Subcutaneous abdominal adipose tissue (tissue), 5 donors: Measurements from ENCODE around the gene DNPEP.
A peak's percentile ranks its signal among the peaks of the same experiment; 100 is the strongest.

Experiments
- H3K27ac ChIP-seq: one replicate; pipeline ENCODE4 v1.7.0; 2013; ENCODE audit warnings: low read depth, mild to moderate bottlenecking, inconsistent platforms, low read length, moderate library complexity
- H3K27me3 ChIP-seq, 5 donors: one replicate each; pipeline ENCODE4 v1.7.0; 2013; ENCODE audit warnings: low read length in 5 of 5, inconsistent platforms in 1 of 5; ENCODE audit not compliant: control insufficient read depth in 5 of 5, insufficient read depth in 4 of 5
- H3K36me3 ChIP-seq, 5 donors: one replicate each; pipeline ENCODE4 v1.7.0; 2013; ENCODE audit warnings: low read length in 5 of 5; ENCODE audit not compliant: control insufficient read depth in 5 of 5, insufficient read depth in 5 of 5
- H3K4me1 ChIP-seq, 5 donors: one replicate each; pipeline ENCODE4 v1.7.0; 2013; ENCODE audit warnings: low read length in 5 of 5, mild to moderate bottlenecking in 3 of 5, moderate library complexity in 1 of 5; ENCODE audit not compliant: control insufficient read depth in 5 of 5, insufficient read depth in 5 of 5
- H3K4me3 ChIP-seq, 5 donors: one replicate each; pipeline ENCODE4 v1.7.0; 2013; ENCODE audit warnings: low read length in 5 of 5, low read depth in 1 of 5
- H3K9ac ChIP-seq, 5 donors: one replicate each; pipeline ENCODE4 v1.7.0; 2013; ENCODE audit warnings: low read length in 5 of 5, mild to moderate bottlenecking in 4 of 5, moderate library complexity in 3 of 5
- H3K9me3 ChIP-seq, 5 donors: one replicate each; pipeline ENCODE4 v1.7.0; 2013; ENCODE audit warnings: low read length in 5 of 5; ENCODE audit not compliant: control insufficient read depth in 5 of 5
- donor health status: healthy.
- donor health status: healthy.
- donor health status: healthy.
- donor health status: healthy.
- donor health status: healthy.

DNPEP gene

DNA sequence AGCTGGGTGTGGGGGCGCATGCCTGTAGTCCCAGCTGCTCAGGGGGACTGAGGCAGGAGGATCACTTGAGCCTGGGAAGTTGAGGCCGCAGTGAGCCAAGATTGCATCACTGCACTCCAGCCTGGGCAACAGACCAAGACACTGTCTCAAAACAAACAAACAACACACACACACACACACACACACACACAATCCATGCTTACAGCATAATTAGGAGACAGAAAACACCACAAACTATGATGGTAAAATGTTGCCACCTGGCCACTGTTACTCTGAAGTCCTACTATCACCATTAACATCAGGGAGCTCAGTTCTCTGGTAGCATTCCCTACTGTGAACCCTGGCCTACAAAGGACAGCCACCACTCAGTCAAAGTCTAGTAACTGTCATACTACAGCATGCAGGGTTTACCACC lies 18.3 kb downstream of the DNPEP start:
- Histone ChIP-seq H3K27me3 (no peaks in the 10 kb centered on the region), H3K4me1 (peaks cover 2 to 14% (median 13%) of the 10 kb centered on the region in 5 donors), H3K4me3 (no peak overlapping the region), H3K9me3 (no peaks in the 10 kb centered on the region), H3K9ac (no peak overlapping the region), H3K27ac (no peak overlapping the region), H3K36me3 (peaks cover 0 to 17% (median 11%) of the 10 kb centered on the region in 5 donors)

DNA sequence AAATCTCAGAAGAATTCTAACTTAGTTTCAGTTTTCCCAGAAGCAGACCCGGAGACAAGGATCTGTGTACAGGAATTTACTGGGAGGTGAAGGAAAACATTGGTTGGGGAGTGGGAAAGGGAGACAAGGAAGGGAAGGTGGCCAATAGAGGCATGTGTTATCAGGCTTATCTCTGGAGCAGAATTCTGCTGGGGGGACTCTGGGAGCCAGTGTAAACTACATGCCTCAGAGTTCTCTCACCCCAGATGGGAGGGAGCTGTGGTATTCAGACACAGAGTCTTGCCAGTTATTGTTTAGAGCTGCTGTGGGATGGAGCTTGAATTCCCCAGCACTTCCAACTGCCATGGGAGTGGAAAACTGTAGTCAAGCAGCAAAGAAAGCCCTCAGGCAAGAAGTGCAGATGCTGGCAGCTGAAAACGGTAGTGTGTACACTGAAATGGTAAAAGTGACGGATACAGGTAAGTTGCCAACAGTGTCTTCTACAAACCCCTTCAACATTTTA lies 19.0 kb downstream of the DNPEP start:
- Histone ChIP-seq H3K4me1 (peaks cover 2 to 14% (median 13%) of the 10 kb centered on the region in 5 donors), H3K36me3 (peaks cover 0 to 9% (median 5%) of the 10 kb centered on the region in 5 donors), H3K27ac (no peak overlapping the region), H3K4me3 (peak overlapping the region in 2 of 5 donors; percentile 17 to 51), H3K9ac (peak overlapping the region in 1 of 5 donors; percentile 56), H3K9me3 (no peaks in the 10 kb centered on the region), H3K27me3 (no peaks in the 10 kb centered on the region)

DNA sequence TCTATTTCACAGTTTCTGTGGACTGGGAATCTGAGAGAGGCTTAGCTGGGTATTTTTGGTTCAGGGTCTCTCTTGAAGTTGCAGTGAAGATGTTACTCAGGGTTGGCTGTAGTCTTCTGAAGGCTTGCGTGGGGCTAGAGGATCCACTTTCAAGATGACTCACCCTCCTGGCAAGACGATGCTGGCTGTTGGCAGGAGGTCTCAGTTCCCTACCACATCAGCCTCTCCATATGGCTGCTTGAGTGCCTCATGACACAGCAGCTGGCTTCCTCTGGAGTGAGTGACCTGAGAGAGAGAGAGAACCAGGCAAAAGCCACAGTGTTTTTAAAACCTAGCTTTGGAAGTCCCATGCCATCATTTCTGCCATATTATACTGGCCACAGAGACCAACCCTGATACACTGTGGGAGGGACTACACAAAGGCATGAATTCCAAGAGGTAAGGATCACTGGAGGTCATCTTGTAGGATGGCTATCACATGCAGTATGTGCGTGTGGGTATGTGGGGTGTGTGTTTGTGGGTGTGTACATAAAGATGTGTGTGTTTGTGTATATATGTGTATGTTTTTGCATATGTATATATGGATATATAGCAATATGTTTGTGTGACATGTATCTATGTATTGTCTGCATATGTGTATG lies 25.1 kb downstream of the DNPEP start:
- no peaks in the 10 kb centered on the region for H3K9me3 ChIP-seq
- no peak overlapping the region for H3K4me3 ChIP-seq
- H3K4me1 ChIP-seq, result peaks cover 0 to 22% (median 14%) of the 10 kb centered on the region in 5 donors
- H3K36me3 ChIP-seq, result peaks cover 0 to 16% (median 3%) of the 10 kb centered on the region in 5 donors
- peaks cover 0 to 19% (median 15%) of the 10 kb centered on the region in 5 donors for H3K27me3 ChIP-seq
- H3K27ac ChIP-seq, result no peak overlapping the region
- no peak overlapping the region for H3K9ac ChIP-seq

DNA sequence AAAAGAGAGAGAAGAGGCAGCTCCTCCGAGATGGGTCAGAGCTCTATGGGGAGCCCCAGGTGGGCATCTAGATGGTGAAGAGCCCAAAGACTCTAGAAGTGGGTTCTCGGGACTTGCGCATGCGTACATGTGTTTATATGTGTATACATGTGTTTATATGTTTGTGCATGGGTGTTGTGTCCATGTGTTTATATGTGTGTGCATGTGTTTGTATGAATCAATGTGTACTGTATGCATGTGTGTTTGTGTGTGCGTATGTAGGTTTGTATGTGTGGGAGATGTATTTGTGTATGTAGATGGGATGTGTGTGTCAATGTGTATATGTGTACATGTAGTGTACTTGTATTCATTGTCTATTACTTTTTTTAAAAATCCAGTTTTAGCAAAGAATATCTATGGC lies 25.6 kb downstream of the DNPEP start:
- Histone ChIP-seq H3K27ac (no peak overlapping the region), H3K27me3 (peaks cover 0 to 19% (median 15%) of the 10 kb centered on the region in 5 donors), H3K4me3 (no peak overlapping the region), H3K9ac (no peak overlapping the region), H3K36me3 (peaks cover 0 to 16% (median 3%) of the 10 kb centered on the region in 5 donors), H3K4me1 (peaks cover 0 to 23% (median 14%) of the 10 kb centered on the region in 5 donors), H3K9me3 (no peaks in the 10 kb centered on the region)

DNA sequence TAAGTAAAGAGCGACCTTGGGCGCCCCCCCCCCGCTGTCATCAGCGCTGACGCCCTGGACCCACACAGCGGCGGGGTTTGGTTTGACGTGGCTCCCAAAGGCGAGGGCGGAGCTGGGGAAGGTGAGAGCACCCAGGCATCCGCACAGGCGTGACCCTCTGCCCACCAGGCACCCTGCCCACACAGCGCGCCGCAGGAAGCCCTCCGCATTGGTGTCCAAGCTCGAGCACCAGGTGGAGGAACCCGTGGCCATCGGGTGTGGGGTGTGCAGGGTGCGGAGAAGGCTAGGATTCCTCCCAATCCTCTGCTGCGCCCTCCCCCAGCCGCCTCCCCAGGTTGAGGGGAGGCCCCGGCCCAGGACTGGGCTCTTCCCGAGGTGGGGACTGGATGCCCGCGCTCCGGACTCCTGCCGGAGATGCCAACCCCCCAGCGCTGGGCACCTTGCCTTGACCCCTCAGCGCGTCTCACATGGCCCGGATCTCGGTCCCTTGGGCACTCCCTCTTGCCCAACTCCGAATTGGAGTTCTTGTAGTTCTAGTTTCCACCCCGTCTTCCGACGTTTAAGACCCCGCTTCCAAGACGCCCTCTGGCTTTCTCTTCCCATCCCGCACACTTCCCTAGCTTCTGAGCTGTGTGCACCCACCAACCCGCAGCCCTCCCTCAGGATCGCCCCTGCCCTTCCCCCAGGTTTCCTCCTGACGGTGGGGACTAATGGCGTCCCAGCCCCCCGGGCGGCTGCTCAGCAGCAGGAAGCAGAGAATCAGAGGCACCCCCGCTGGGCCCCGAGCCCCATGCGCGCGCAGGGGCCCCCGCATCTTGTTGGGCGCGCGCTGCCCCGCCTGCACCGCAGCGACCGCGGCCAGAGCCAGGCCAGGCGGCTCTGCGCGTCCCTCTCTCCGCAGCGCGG lies 29.3 kb downstream of the DNPEP start:
- Histone ChIP-seq H3K4me1 (peaks cover 0 to 23% (median 14%) of the 10 kb centered on the region in 5 donors), H3K27ac (no peak overlapping the region), H3K36me3 (peaks cover 0 to 11% (median 3%) of the 10 kb centered on the region in 5 donors), H3K27me3 (peaks cover 0 to 37% (median 16%) of the 10 kb centered on the region in 5 donors), H3K9ac (no peak overlapping the region), H3K4me3 (peak overlapping the region in 3 of 5 donors; percentile 49 to 57 (median 51)), H3K9me3 (no peaks in the 10 kb centered on the region)

DNA sequence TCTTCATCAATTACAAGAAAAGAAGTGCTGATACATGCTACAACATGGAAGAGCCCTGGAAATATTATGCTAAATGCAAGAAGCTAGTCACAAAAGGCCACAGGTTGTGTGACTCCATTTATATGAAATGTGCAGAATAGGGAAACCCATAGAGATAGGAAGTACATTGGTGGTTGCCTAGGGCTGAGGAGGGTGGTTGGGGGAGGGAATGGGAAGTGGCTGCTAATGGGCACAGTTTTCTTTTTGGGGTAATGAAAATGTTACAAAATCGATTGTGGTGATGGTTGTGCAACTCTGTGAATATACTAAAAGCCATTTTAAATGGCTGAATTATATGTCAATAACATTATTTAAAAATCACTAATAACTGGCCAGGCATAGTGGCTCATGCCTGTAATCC lies 30.9 kb downstream of the DNPEP start:
- H3K4me1 ChIP-seq, result peaks cover 0 to 17% (median 10%) of the 10 kb centered on the region in 5 donors
- no peaks in the 10 kb centered on the region for H3K9me3 ChIP-seq
- peaks cover 0 to 37% (median 23%) of the 10 kb centered on the region in 5 donors for H3K27me3 ChIP-seq
- no peak overlapping the region for H3K4me3 ChIP-seq
- H3K36me3 ChIP-seq, result peaks cover 0 to 5% (median 0%) of the 10 kb centered on the region in 5 donors
- no peak overlapping the region for H3K9ac ChIP-seq
- no peak overlapping the region for H3K27ac ChIP-seq

DNA sequence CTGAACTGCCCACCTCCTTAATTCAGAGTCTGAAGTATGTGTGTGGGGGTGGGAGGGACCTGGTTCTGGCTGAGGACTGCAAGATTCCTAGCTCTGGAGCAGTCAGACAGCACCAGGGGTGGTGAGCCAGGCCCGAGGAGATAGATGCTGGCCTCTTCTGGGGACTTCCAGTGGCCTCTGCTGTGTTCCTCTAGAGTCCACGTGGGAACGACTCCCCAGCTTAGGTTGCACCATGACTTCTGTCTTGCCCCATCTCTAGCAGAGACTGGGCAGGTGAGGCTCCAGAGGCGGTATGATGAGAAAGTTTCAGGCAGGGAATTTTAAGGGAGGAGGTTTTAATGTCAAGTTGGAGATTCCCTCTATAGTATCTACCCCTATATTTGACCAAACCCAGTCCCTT lies 33.1 kb downstream of the DNPEP start:
- Histone ChIP-seq H3K4me3 (no peak overlapping the region), H3K9me3 (no peaks in the 10 kb centered on the region), H3K9ac (no peak overlapping the region), H3K4me1 (peaks cover 0 to 17% (median 10%) of the 10 kb centered on the region in 5 donors), H3K27ac (no peak overlapping the region), H3K27me3 (peaks cover 0 to 45% (median 28%) of the 10 kb centered on the region in 5 donors), H3K36me3 (no peaks in the 10 kb centered on the region)

DNA sequence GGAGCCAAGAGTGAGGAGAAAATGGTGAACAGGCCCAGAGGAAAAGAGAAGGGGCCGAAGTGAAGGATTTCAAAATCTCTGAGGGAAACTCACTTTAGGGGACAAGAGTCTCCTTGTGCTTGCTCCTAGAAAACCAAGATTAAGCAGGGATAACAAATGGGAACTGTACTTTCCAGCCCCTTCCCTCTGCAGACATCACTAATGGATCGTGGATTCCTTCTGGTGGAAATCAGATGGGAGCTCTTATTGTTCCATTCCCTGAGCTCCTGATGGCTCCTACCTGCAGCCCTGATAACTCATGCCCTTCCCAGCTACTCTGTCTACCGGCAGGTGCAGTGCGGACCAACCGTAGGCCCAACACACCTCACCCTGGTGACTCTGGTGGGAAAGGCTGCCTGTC lies 34.6 kb downstream of the DNPEP start:
- no peaks in the 10 kb centered on the region for H3K36me3 ChIP-seq
- peaks cover 0 to 35% (median 18%) of the 10 kb centered on the region in 5 donors for H3K27me3 ChIP-seq
- no peak overlapping the region for H3K27ac ChIP-seq
- no peaks in the 10 kb centered on the region for H3K9me3 ChIP-seq
- no peak overlapping the region for H3K4me3 ChIP-seq
- H3K4me1 ChIP-seq, result peaks cover 0 to 5% (median 3%) of the 10 kb centered on the region in 5 donors
- H3K9ac ChIP-seq, result no peak overlapping the region

DNA sequence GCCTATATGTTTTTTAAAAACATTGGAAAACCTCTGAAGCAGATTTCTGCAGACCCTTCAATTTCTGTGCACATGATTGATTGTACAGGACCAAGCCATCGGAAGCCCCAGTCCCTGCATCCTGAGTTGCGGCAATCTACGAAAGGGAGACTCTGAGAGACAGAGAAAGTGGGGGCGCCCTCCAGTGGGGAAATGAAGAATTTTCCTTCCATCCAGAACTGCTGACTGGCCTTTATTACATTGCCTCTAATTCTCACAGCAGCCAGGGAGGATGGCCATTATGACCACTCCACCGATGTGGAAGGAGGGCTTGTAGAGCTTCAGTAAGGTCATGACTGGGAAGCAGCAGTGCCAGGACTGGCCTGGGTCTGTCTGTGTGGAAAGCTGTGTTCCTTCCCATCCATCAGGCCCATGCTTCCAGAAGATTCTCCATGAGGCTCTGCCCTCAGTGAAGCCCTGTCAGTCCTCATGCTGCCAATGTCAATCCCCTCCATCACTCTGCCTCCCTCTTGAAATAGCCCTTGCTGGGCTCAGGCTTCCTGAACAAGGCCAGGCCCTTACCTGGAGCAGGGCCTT lies 35.2 kb downstream of the DNPEP start:
- H3K4me3 ChIP-seq, result no peak overlapping the region
- no peaks in the 10 kb centered on the region for H3K36me3 ChIP-seq
- no peak overlapping the region for H3K9ac ChIP-seq
- H3K27ac ChIP-seq, result no peak overlapping the region
- H3K9me3 ChIP-seq, result no peaks in the 10 kb centered on the region
- peaks cover 0 to 34% (median 13%) of the 10 kb centered on the region in 5 donors for H3K27me3 ChIP-seq
- no peaks in the 10 kb centered on the region for H3K4me1 ChIP-seq
